Measurements from ENCODE around the gene MVB12B. TPM values are rescaled to one million over a fixed set of nuclear protein-coding genes. Genes with fewer than 3 reads are reported as not detected.

Gene MVB12B
- polyA plus RNA-seq, 1 donor from 2014 or later, result 39.5 TPM

DNA sequence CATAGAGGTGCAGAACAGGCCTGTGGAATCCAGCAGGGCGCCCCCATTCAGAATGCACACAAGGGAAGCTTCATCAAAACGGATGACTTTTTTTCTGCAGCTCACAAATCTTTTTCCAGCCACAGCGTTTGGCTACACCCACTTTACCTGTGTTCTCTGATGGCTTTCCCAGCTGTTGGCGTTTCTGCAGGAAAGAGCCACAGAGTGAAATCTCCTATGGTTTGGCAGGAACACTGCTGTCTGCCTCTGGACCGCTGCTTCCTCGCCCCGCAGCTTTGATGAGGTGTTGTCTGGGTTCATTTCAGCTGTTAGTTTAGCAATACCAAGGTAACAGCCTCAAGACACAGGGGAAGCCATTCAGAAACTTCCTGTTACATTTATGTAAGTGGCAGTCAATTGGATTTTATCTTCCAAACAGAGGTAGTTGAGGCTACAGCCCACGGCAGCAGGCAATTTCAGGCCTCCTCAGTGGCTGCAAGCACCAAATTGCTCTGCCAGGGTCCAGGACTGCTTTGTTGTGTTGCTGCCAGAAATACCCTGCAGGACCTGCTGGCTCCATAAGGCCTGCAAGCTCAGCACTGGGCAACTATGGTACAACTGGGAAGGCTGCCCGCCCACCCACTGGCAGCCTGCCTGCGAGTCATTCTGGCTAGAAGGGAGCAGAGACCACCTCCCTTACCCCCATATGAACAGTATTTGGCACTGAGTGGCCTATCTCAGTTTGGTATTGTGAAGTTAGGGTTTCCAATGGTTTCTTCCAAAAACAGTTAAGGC is 96.7 kb downstream of the MVB12B start:
- Histone ChIP-seq H4K20me1 (ENCODE audit: insufficient read depth) (no peaks in the 10 kb centered on the region), H3K4me2 (ENCODE audit: low read length) (no peak overlapping the region), H3K27ac (ENCODE audit: low read length) (no peak overlapping the region), H3K27me3 (ENCODE audit: insufficient read depth, low read depth, low read length) (no peaks in the 10 kb centered on the region), H3K4me3 (ENCODE audit: low read length) (no peak overlapping the region), H3K9ac (ENCODE audit: low read length) (no peak overlapping the region), H3K36me3 (ENCODE audit: insufficient read depth, low read length) (peaks cover 11% of the 10 kb centered on the region), H3K9me3 (ENCODE audit: low read length) (no peaks in the 10 kb centered on the region), H3K79me2 (replicated peaks; ENCODE audit: insufficient read depth, low read length) (no peaks in the 10 kb centered on the region), H3F3A (ENCODE audit: insufficient read depth, low read length, poor library complexity, severe bottlenecking) (no peaks in the 10 kb centered on the region), H2AFZ (ENCODE audit: low read depth, low read length) (no peak overlapping the region), H3K9me2 (ENCODE audit: insufficient read depth, low read length) (no peaks in the 10 kb centered on the region)
- TF ChIP-seq, protein P1, sequence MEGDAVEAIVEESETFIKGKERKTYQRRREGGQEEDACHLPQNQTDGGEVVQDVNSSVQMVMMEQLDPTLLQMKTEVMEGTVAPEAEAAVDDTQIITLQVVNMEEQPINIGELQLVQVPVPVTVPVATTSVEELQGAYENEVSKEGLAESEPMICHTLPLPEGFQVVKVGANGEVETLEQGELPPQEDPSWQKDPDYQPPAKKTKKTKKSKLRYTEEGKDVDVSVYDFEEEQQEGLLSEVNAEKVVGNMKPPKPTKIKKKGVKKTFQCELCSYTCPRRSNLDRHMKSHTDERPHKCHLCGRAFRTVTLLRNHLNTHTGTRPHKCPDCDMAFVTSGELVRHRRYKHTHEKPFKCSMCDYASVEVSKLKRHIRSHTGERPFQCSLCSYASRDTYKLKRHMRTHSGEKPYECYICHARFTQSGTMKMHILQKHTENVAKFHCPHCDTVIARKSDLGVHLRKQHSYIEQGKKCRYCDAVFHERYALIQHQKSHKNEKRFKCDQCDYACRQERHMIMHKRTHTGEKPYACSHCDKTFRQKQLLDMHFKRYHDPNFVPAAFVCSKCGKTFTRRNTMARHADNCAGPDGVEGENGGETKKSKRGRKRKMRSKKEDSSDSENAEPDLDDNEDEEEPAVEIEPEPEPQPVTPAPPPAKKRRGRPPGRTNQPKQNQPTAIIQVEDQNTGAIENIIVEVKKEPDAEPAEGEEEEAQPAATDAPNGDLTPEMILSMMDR (IDR thresholded peaks at IDR 0.05; ENCODE audit: poor library complexity, severe bottlenecking), result no peak
- TF ChIP-seq EP300 (conservative IDR thresholded peaks at IDR 0.05; ENCODE audit: poor library complexity, severe bottlenecking) (no peak), EZH2 (IDR thresholded peaks at IDR 0.05; ENCODE audit: borderline replicate concordance, insufficient read depth, low read length, poor library complexity, severe bottlenecking) (no peak), MXI1 (conservative IDR thresholded peaks at IDR 0.05; ENCODE audit: poor library complexity, severe bottlenecking) (no peak), RAD21 (conservative IDR thresholded peaks at IDR 0.05) (no peak), TAF1 (IDR thresholded peaks at IDR 0.05; ENCODE audit: low read depth) (no peak), SMC3 (conservative IDR thresholded peaks at IDR 0.05; ENCODE audit: poor library complexity) (no peak), POLR2AphosphoS5 (IDR thresholded peaks at IDR 0.05) (no peak)
- TF ChIP-seq, protein P2, sequence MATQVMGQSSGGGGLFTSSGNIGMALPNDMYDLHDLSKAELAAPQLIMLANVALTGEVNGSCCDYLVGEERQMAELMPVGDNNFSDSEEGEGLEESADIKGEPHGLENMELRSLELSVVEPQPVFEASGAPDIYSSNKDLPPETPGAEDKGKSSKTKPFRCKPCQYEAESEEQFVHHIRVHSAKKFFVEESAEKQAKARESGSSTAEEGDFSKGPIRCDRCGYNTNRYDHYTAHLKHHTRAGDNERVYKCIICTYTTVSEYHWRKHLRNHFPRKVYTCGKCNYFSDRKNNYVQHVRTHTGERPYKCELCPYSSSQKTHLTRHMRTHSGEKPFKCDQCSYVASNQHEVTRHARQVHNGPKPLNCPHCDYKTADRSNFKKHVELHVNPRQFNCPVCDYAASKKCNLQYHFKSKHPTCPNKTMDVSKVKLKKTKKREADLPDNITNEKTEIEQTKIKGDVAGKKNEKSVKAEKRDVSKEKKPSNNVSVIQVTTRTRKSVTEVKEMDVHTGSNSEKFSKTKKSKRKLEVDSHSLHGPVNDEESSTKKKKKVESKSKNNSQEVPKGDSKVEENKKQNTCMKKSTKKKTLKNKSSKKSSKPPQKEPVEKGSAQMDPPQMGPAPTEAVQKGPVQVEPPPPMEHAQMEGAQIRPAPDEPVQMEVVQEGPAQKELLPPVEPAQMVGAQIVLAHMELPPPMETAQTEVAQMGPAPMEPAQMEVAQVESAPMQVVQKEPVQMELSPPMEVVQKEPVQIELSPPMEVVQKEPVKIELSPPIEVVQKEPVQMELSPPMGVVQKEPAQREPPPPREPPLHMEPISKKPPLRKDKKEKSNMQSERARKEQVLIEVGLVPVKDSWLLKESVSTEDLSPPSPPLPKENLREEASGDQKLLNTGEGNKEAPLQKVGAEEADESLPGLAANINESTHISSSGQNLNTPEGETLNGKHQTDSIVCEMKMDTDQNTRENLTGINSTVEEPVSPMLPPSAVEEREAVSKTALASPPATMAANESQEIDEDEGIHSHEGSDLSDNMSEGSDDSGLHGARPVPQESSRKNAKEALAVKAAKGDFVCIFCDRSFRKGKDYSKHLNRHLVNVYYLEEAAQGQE (IDR thresholded peaks at IDR 0.05; ENCODE audit: borderline replicate concordance), result no peak

DNA sequence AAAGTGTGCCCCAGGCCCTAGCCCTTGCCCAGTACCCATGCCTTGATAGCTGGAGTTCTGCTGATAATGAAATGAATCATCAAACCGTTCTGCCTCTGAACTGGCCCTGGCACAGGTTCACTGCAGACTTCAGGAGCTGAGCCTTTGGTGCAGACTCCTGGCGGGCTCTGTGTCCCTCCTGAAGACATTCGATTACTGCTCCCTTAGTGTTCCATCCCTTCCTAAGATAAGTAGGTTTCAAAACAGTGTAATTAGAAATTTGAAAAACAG is 97.2 kb downstream of the MVB12B start:
- no peaks in the 10 kb centered on the region for H3F3A ChIP-seq (ENCODE audit: insufficient read depth, low read length, poor library complexity, severe bottlenecking)
- no peak overlapping the region for H3K27ac ChIP-seq (ENCODE audit: low read length)
- TF ChIP-seq, protein P1 (IDR thresholded peaks at IDR 0.05; ENCODE audit: poor library complexity, severe bottlenecking), result no peak
- TF ChIP-seq EP300 (conservative IDR thresholded peaks at IDR 0.05; ENCODE audit: poor library complexity, severe bottlenecking) (no peak), SMC3 (conservative IDR thresholded peaks at IDR 0.05; ENCODE audit: poor library complexity) (no peak), RAD21 (conservative IDR thresholded peaks at IDR 0.05) (no peak)
- H3K36me3 ChIP-seq (ENCODE audit: insufficient read depth, low read length), result peaks cover 11% of the 10 kb centered on the region
- H2AFZ ChIP-seq (ENCODE audit: low read depth, low read length), result no peak overlapping the region
- H3K9ac ChIP-seq (ENCODE audit: low read length), result no peak overlapping the region
- H3K79me2 ChIP-seq (replicated peaks; ENCODE audit: insufficient read depth, low read length), result no peaks in the 10 kb centered on the region
- no peaks in the 10 kb centered on the region for H3K27me3 ChIP-seq (ENCODE audit: insufficient read depth, low read depth, low read length)
- H3K9me3 ChIP-seq (ENCODE audit: low read length), result no peaks in the 10 kb centered on the region
- no peaks in the 10 kb centered on the region for H4K20me1 ChIP-seq (ENCODE audit: insufficient read depth)
- H3K4me3 ChIP-seq (ENCODE audit: low read length), result no peak overlapping the region
- H3K9me2 ChIP-seq (ENCODE audit: insufficient read depth, low read length), result no peaks in the 10 kb centered on the region
- H3K4me2 ChIP-seq (ENCODE audit: low read length), result no peak overlapping the region
